Hematopoietic multipotent progenitor cell treated with erythropoietin and hydrocortisone succinate and interleukin-3 and kit ligand, for 6 days (in vitro differentiated cells): ENCODE results near the gene PSMF1.

ENCODE experiments used
- DNase-seq: peaks from one replicate; pipeline ENCODE4 v3.0.0-alpha.2; 2015

Gene PSMF1

GRCh38 chr20:1195226-1195625 is 76.8 kb downstream of the PSMF1 start:
- DNase-seq, result no peak

GRCh38 chr20:1196634-1197033 is 78.2 kb downstream of the PSMF1 start:
- no peak for DNase-seq

GRCh38 chr20:1197801-1198200 is 79.4 kb downstream of the PSMF1 start:
- DNase-seq, result no peak

- no peak for DNase-seq
Measured at GRCh38 chr20:1198751-1199150, 80.3 kb downstream of the PSMF1 start.

GRCh38 chr20:1199212-1199873 is 80.9 kb downstream of the PSMF1 start:
- no peak for DNase-seq

GRCh38 chr20:1199964-1200363 is 81.6 kb downstream of the PSMF1 start:
- no peak for DNase-seq

- no peak for DNase-seq
Measured at GRCh38 chr20:1202762-1203504, 84.5 kb downstream of the PSMF1 start, which contains the start of gene C20orf202. Gene C20orf202 (plus strand): TSS chr20:1203454. CDS start chr20:1203586, 132 bp downstream.

GRCh38 chr20:1203630-1204029 is 85.2 kb downstream of the PSMF1 start:
- no peak for DNase-seq

GRCh38 chr20:1204113-1204512 is 85.7 kb downstream of the PSMF1 start:
- no peak for DNase-seq

GRCh38 chr20:1204576-1204975 is 86.2 kb downstream of the PSMF1 start:
- no peak for DNase-seq

GRCh38 chr20:1205802-1206201 is 87.4 kb downstream of the PSMF1 start:
- no peak for DNase-seq

- no peak for DNase-seq
Measured at GRCh38 chr20:1206366-1207148, 88.2 kb downstream of the PSMF1 start.

GRCh38 chr20:1207293-1207878 is 89.0 kb downstream of the PSMF1 start:
- DNase-seq, result no peak

- DNase-seq, result no peak
Measured at GRCh38 chr20:1209447-1210387, 91.3 kb downstream of the PSMF1 start.

GRCh38 chr20:1210501-1210900 is 92.1 kb downstream of the PSMF1 start:
- no peak for DNase-seq

- DNase-seq, result peak; percentile 69
Measured at GRCh38 chr20:1212023-1212422, 93.6 kb downstream of the PSMF1 start.

GRCh38 chr20:1212607-1213396 is 94.4 kb downstream of the PSMF1 start:
- DNase-seq, result peak; percentile 94

GRCh38 chr20:1214838-1215261 is 96.4 kb downstream of the PSMF1 start:
- DNase-seq, result no peak

- no peak for DNase-seq
Measured at GRCh38 chr20:1215386-1216170, 97.2 kb downstream of the PSMF1 start.
